HCT116 (cell line): ENCODE measurements around the gene NDST3. TPM values are rescaled to one million over a fixed set of nuclear protein-coding genes. Genes with fewer than 3 reads are reported as not detected.

Experiments used
- ATAC-seq: fragments of 200-7000 bp; cut with Tn5 transposase; 2 replicates; pipeline ENCODE4 v1.9.1; 2020; ENCODE audit warnings: mild to moderate bottlenecking, moderate library complexity
- BruUV-seq: library from RNA; stranded (reverse); fragments of 400-500 nt; replicated peaks from 2 replicates; lab custom pipeline; 2021; lab: Mats Ljungman, UMichigan
- CTCF ChIA-PET: fragments of 300-600 bp; sonication (Branson Sonifier 250); formaldehyde crosslinking; loops from one replicate; lab custom pipeline; 2021; ENCODE audit warnings: antibody characterized with exemption; lab: Charles Lee
- POLR2A ChIA-PET: fragments of 300-600, 350-600 bp; sonication (Branson Sonifier 250); formaldehyde crosslinking; loops from one replicate; lab custom pipeline; 2021; ENCODE audit warnings: antibody characterized with exemption; lab: Charles Lee
- RAD21 ChIA-PET, 2 experiments: fragments of 300-600 bp; sonication (Branson Sonifier 250); formaldehyde crosslinking; loops; one replicate each; lab custom pipeline; 2023; ENCODE audit warnings: low total read pairs in 2 of 2; ENCODE audit not compliant: uncharacterized antibody in 2 of 2, unreplicated experiment in 2 of 2, low non-redundant PET in 1 of 2; lab: Charles Lee
- DNase-seq: peaks from one replicate; pipeline ENCODE4 v3.0.0-alpha.2; 2010; ENCODE audit warnings: low read depth, low spot score
- H2AFZ ChIP-seq: fragments of 200-600 bp; shearing (Covaris generic), sonication (generic); 2 replicates; pipeline ENCODE4 v1.6.1; 2017; ENCODE audit warnings: low read depth, mixed run types, mixed read lengths, antibody characterized with exemption, low read length; ENCODE audit not compliant: poor library complexity, severe bottlenecking
- H3K27ac ChIP-seq: 2 replicates; pipeline ENCODE4 v1.5.1; 2012; ENCODE audit warnings: low read depth, low read length
- H3K27me3 ChIP-seq: fragments of 200-600 bp; sonication (generic); 2 replicates; pipeline ENCODE4 v1.6.1; 2016; ENCODE audit warnings: mixed run types, low read length, mixed read lengths; ENCODE audit not compliant: insufficient read depth
- H3K36me3 ChIP-seq, 2 experiments: fragments of 200-500 bp in 1 of 2; fragments of 200-600 bp in 1 of 2; sonication (Bioruptor generic) in 1 of 2; sonication (generic) in 1 of 2; 2 replicates each; pipeline versions ENCODE4 v1.5.1 to v1.6.1; 2014 to 2016; ENCODE audit warnings: low read length in 2 of 2, inconsistent platforms in 1 of 2, mixed read lengths in 1 of 2, mixed run types in 1 of 2; ENCODE audit not compliant: insufficient read depth in 2 of 2, control insufficient read depth in 1 of 2
- H3K4me1 ChIP-seq, 2 experiments: fragments of 200-600 bp in 1 of 2; sonication (generic) in 1 of 2; 2 replicates each; pipeline versions ENCODE4 v1.5.1 to v1.6.1; 2012 to 2017; ENCODE audit warnings: low read length in 2 of 2, inconsistent platforms in 1 of 2, mild to moderate bottlenecking in 1 of 2, mixed read lengths in 1 of 2, mixed run types in 1 of 2, moderate library complexity in 1 of 2; ENCODE audit not compliant: insufficient read depth in 2 of 2, control insufficient read depth in 1 of 2
- H3K4me2 ChIP-seq: fragments of 200-600 bp; sonication (generic); 2 replicates; pipeline ENCODE4 v1.6.1; 2017; ENCODE audit warnings: mixed run types, low read length, mixed read lengths
- H3K4me3 ChIP-seq, 2 experiments: fragments of 200-600 bp in 1 of 2; sonication (generic) in 1 of 2; replicated peaks in 1 of 2; 2 replicates each; pipeline ENCODE4 v1.5.1; 2011 to 2016; ENCODE audit warnings: low read length in 2 of 2, control low read depth in 1 of 2, low read depth in 1 of 2, mild to moderate bottlenecking in 1 of 2, mixed read lengths in 1 of 2, mixed run types in 1 of 2
- H3K79me2 ChIP-seq: fragments of 200-600 bp; sonication (generic); 2 replicates; pipeline ENCODE4 v1.6.1; 2017; ENCODE audit warnings: mild to moderate bottlenecking, mixed run types, low read length, moderate library complexity, mixed read lengths; ENCODE audit not compliant: insufficient read depth
- H3K9ac ChIP-seq: fragments of 200-600 bp; sonication (generic); 2 replicates; pipeline ENCODE4 v1.6.1; 2016; ENCODE audit warnings: low read length, mixed read lengths
- H3K9me2 ChIP-seq: fragments of 200-600 bp; sonication (generic), shearing (Covaris generic); 2 replicates; pipeline ENCODE4 v1.6.1; 2017; ENCODE audit warnings: mixed run types, mild to moderate bottlenecking, moderate library complexity; ENCODE audit not compliant: insufficient read depth
- H3K9me3 ChIP-seq, 2 experiments: fragments of 200-500 bp in 1 of 2; fragments of 200-600 bp in 1 of 2; sonication (Bioruptor generic) in 1 of 2; sonication (generic) in 1 of 2; 2 replicates each; pipeline ENCODE4 v1.6.1; 2014 to 2017; ENCODE audit warnings: low read length in 2 of 2, mixed read lengths in 2 of 2, inconsistent platforms in 1 of 2, low read depth in 1 of 2, mild to moderate bottlenecking in 1 of 2, mixed run types in 1 of 2, moderate library complexity in 1 of 2; ENCODE audit not compliant: control insufficient read depth in 1 of 2, insufficient read depth in 1 of 2
- H4K20me1 ChIP-seq: fragments of 200-600 bp; sonication (generic), shearing (Covaris generic); 2 replicates; pipeline ENCODE4 v1.6.1; 2017; ENCODE audit warnings: mixed run types, mild to moderate bottlenecking, moderate library complexity; ENCODE audit not compliant: insufficient read depth
- ATF3 ChIP-seq: IDR thresholded peaks from 2 replicates; pipeline ENCODE4 v1.6.1; 2012
- CBX3 ChIP-seq: IDR thresholded peaks from 2 replicates; pipeline ENCODE4 v1.6.1; 2012; ENCODE audit warnings: low read depth
- CEBPB ChIP-seq: IDR thresholded peaks from 2 replicates; pipeline ENCODE4 v1.6.1; 2012; ENCODE audit warnings: low read depth
- EGR1 ChIP-seq: IDR thresholded peaks from 2 replicates; pipeline ENCODE4 v1.6.1; 2012; ENCODE audit warnings: low read depth
- ELF1 ChIP-seq: IDR thresholded peaks from 2 replicates; pipeline ENCODE4 v1.6.1; 2012; ENCODE audit warnings: low read depth, borderline replicate concordance
- EZH2 ChIP-seq: fragments of 200-600 bp; sonication (generic); IDR thresholded peaks from 2 replicates; pipeline ENCODE4 v1.6.1; 2017; ENCODE audit warnings: antibody characterized with exemption, mixed run types
- EZH2phosphoT487 ChIP-seq: fragments of 200-600 bp; IDR thresholded peaks from 2 replicates; pipeline ENCODE4 v1.6.1; 2018; ENCODE audit warnings: antibody characterized with exemption, borderline replicate concordance
- FOSL1 ChIP-seq: IDR thresholded peaks from 2 replicates; pipeline ENCODE4 v1.6.1; 2012; ENCODE audit warnings: low read depth
- JUND ChIP-seq: IDR thresholded peaks from 2 replicates; pipeline ENCODE4 v1.6.1; 2012
- MAX ChIP-seq: IDR thresholded peaks from 2 replicates; pipeline ENCODE4 v1.6.1; 2012
- POLR2AphosphoS5 ChIP-seq: IDR thresholded peaks from 2 replicates; pipeline ENCODE4 v1.6.1; 2011; ENCODE audit warnings: mild to moderate bottlenecking, low read depth, low read length, moderate library complexity
- RAD21 ChIP-seq: IDR thresholded peaks from 2 replicates; pipeline ENCODE4 v1.6.1; 2012; ENCODE audit warnings: low read depth, mild to moderate bottlenecking
- REST ChIP-seq: IDR thresholded peaks from 2 replicates; pipeline ENCODE4 v1.6.1; 2012; ENCODE audit warnings: low read depth
- SIN3A ChIP-seq: IDR thresholded peaks from 2 replicates; pipeline ENCODE4 v1.6.1; 2012; ENCODE audit warnings: low read depth
- SP1 ChIP-seq: IDR thresholded peaks from 2 replicates; pipeline ENCODE4 v1.6.1; 2012; ENCODE audit warnings: low read depth
- SRF ChIP-seq: IDR thresholded peaks from 2 replicates; pipeline ENCODE4 v1.6.1; 2012; ENCODE audit warnings: low read depth
- YY1 ChIP-seq: IDR thresholded peaks from 2 replicates; pipeline ENCODE4 v1.6.1; 2011; ENCODE audit warnings: low read length, low read depth, moderate library complexity, mild to moderate bottlenecking; ENCODE audit not compliant: insufficient replicate concordance; ENCODE audit errors: extremely low read depth
- ZBTB33 ChIP-seq: IDR thresholded peaks from 2 replicates; pipeline ENCODE4 v1.6.1; 2011; ENCODE audit warnings: mild to moderate bottlenecking, low read length, moderate library complexity; ENCODE audit not compliant: insufficient replicate concordance; ENCODE audit errors: extremely low read depth
- ZFX ChIP-seq: fragments of 450-650 bp; IDR thresholded peaks from 2 replicates; pipeline ENCODE4 v1.6.1; 2017
- intact Hi-C: fragments of 100-400 bp; cut with micrococcal nuclease; formaldehyde crosslinking; loops from 2 replicates; pipeline ENCODE4 v1.10.0; 2022
- total RNA-seq: library from RNA; stranded (reverse); gene quantifications from one replicate; pipeline ENCODE4 v1.2.1, GENCODE V29; 2021; ENCODE audit not compliant: unreplicated experiment

NDST3 gene
- total RNA-seq, 1 experiment from 2014 or later = not detected

GRCh38 chr4:118033148-118034052 is 886 bp upstream of the NDST3 start (continued):
- TF ChIP-seq EZH2phosphoT487 (no peak), SIN3A (no peak; the same call in 1 of the 2 replicates), YY1 (no peak)

- no peak overlapping the region for H2AFZ ChIP-seq
- H3K4me2 ChIP-seq = no peak overlapping the region
- no peaks in the 10 kb centered on the region for H3K79me2 ChIP-seq
- CTCF ChIA-PET = interaction anchor here (1.2 kb wide), 1 partner anchor 187 kb away, joined by 3 read pairs; no protein-coding TSS in a partner anchor
- no TSS peak for BruUV-seq
- no peaks in the 10 kb centered on the region for H3K9me2 ChIP-seq
- no peaks in the 10 kb centered on the region for H4K20me1 ChIP-seq
- no peak for DNase-seq
- H3K4me1 ChIP-seq = peaks cover 5 to 12% of the 10 kb centered on the region in 2 experiments
- H3K27me3 ChIP-seq = no peaks in the 10 kb centered on the region
- H3K4me3 ChIP-seq = no peak overlapping the region
- TF ChIP-seq ZBTB33 (no peak), CBX3 (no peak), CEBPB (no peak), MAX (no peak), ATF3 (no peak), FOSL1 (no peak), EGR1 (no peak), ELF1 (no peak), SP1 (no peak), ZFX (no peak), REST (no peak), EZH2phosphoT487 (no peak), EZH2 (no peak), RAD21 (no peak), SRF (no peak), JUND (no peak), POLR2AphosphoS5 (no peak)
- H3K36me3 ChIP-seq = no peaks in the 10 kb centered on the region
- RAD21 ChIA-PET = no interaction called here
- no peak for ATAC-seq
- no peaks in the 10 kb centered on the region for H3K9me3 ChIP-seq
- H3K27ac ChIP-seq = no peak overlapping the region
- POLR2A ChIA-PET = no interaction called here
- intact Hi-C loops = loop anchor here (2.0 kb wide), 3 partner anchors 189 to 1855 kb away; no protein-coding TSS in a partner anchor
- no peak overlapping the region for H3K9ac ChIP-seq
These were observed 1.0 kb downstream of the NDST3 start for GRCh38 chr4:118035309-118035708.
